ENCODE results near the gene MTCP1.

The MTCP1 gene, protein sequence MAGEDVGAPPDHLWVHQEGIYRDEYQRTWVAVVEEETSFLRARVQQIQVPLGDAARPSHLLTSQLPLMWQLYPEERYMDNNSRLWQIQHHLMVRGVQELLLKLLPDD

DNA sequence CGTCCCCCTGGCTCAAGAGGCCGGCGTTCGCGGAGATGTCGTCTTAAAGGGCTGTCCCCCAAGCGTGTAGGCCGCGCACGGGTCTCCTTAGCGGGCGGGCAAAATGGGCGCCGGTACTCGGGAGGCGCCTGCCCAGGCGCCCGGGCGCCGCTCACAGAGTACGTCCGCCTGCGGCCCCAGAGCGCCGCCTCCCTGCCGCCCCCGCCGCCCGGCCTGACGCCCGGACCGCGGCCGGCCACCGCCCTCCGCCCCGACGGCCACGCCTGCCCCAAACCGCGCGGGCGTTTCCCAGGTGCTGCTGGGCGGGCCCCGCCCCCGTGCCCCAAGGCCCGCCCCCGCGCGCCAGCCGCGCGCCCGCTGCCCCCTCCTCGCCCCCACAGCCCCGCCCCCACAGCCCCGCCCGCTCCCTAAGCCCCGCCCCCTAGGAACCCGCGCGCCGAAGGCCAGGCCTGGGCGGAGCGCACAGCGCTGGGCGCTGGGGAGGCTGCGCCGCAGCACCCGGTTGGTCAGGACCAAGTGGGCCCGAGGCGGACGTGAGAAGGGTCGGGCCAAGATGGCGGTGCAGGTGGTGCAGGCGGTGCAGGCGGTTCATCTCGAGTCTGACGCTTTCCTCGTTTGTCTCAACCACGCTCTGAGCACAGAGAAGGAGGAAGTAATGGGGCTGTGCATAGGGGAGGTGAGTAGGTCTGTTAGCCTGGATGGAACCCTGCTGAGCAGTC is at the start of gene MTCP1, which contains the start of the genes BRCC3 and CMC4:
TSS of gene MTCP1 (minus strand) at position 162 of the 719 bp plus-strand sequence. CDS start 5,126 bp downstream, outside the sequence.
TSS of gene BRCC3 (plus strand) at position 534 of the 719 bp plus-strand sequence. CDS start at position 554, 20 bp downstream.
TSS of gene CMC4 (minus strand) at position 162 of the 719 bp plus-strand sequence. CDS start 7,113 bp downstream, outside the sequence.
- in situ Hi-C loops (cut with MboI; ENCODE audit: low sequenced_read_pairs) = no loop called here

DNA sequence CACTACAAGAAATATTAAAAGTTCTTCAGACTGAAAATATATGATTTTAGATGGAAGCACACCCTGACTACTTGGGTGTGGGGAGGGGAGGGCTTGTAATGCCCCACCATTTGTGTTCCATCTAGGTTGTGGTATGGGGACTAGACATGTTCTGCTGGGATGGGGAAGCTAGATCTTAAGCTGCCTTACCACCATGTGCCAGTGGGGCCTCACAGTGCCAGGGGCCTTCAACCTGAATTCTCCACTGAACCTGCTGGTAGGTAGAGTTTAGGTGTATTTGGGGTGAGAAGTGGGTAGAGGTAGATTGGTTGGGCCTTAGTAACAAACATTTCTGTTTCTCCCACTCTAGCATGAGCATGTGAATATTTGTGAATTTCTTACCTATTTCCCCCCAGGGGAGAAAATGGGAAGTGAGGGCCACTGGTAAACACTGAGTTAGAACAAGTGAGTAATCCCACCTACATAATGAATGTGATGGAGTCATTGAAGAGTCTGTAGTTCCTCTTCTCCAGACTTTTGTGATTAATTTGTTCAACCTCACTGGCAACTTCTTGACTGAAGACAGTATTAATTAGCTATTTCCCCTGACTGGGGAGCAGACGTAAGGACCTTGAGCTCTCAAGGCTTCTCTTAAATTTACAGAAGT is 44.4 kb upstream of the MTCP1 start:
- in situ Hi-C loops (cut with MboI; ENCODE audit: low sequenced_read_pairs) = no loop called here

DNA sequence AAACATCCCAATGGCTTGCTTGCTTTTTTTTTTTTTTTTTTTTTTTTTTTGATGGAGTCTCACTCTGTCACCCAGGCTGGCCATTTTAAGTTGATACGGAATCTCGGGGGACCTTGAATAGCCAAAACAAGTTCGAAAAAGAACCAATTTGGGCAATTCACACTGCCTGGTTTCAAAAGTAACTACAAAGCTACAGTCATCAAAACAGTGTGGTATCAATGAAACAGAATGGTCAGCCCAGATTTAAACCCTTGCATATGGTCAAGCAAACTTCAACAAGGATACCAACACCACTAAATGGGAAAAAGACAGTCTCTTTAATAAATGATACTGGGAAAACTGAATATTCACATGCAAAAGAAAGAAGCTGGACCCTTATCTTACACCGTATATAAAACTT is 42.2 kb upstream of the MTCP1 start:
- in situ Hi-C loops (cut with MboI; ENCODE audit: low sequenced_read_pairs) = no loop called here

DNA sequence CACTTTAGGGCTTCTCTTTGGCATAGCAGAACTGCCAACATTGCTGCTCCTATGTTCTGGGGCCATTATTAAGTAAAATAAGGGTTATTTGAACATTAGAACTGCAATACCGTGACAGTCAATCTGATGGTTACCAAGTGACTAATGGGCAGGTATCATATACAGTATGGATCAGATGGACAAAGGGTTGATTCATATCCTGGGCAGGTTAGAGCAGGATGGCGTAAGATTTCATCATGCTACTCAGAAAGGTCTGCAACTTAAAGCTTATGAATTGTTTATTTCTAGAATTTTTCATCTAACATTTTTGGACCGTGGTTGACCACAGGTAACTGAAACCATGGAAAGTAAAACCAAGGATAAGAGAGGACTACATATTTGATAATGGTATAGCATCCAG is 41.2 kb upstream of the MTCP1 start:
- in situ Hi-C loops (cut with MboI; ENCODE audit: low sequenced_read_pairs) = no loop called here

DNA sequence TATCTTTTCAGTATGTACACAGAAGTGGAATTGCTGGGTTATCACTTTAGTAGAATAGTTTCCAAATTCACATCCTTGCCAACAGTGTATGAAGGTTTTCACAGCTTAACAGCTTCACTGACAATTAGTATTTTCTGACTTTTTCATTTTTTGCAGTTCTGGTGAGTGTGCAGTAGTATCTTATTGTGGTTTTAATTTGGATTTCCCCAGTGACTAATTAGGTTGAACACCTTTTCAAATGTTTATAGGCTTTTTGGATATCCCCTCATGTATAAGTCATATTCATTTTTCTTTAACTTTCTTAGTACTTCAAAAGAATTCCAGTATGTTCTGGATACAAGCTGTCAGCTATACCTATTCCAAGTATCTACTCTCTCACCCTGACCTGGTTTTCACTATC is 37.5 kb upstream of the MTCP1 start:
- in situ Hi-C loops (cut with MboI; ENCODE audit: low sequenced_read_pairs) = no loop called here

DNA sequence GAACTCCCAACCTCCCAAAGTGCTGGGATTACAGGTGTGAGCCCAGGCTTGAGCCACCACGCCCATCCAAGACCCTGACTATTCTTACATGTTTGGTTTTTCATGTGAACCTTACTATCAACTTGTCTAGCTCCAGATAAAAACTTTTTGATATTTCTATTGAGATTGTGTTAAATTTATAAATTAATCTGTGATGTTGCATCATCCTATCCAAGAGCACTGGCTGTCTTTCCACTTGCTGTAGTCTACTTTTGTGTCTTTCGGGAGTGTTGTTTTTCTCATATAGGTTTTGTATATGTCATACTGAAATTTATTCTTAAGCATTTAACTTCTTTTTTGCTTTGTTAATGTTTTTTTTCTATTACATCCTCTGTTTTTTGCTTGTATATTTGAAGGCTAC is 35.0 kb upstream of the MTCP1 start:
- in situ Hi-C loops (cut with MboI; ENCODE audit: low sequenced_read_pairs) = no loop called here

DNA sequence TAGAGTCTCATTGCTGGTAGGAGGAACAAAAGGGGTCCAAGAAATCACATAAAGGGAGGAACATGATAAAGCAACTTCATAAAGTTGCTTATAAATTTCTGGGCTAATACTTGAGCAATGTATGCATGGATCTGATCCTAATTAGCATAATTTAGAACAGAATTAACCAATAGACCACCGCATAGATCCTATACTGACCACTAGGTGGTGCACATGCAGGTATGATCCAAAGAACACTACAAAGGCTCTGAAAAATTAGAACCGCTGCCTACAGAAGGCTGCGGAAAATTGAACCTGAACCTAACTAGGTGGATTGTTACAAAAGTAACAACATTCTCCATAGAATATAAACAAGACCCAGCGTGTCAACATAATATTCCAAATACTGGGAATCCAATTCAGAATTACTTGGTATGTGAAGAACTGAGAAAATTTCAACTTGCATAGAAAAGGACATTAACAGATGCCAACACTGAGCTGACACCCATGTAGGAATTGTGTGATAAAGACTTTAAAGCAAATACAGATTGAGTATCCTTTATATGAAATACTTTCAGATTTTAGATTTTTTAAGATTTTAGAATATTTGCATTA is 23.6 kb upstream of the MTCP1 start:
- in situ Hi-C loops (cut with MboI; ENCODE audit: low sequenced_read_pairs) = no loop called here

DNA sequence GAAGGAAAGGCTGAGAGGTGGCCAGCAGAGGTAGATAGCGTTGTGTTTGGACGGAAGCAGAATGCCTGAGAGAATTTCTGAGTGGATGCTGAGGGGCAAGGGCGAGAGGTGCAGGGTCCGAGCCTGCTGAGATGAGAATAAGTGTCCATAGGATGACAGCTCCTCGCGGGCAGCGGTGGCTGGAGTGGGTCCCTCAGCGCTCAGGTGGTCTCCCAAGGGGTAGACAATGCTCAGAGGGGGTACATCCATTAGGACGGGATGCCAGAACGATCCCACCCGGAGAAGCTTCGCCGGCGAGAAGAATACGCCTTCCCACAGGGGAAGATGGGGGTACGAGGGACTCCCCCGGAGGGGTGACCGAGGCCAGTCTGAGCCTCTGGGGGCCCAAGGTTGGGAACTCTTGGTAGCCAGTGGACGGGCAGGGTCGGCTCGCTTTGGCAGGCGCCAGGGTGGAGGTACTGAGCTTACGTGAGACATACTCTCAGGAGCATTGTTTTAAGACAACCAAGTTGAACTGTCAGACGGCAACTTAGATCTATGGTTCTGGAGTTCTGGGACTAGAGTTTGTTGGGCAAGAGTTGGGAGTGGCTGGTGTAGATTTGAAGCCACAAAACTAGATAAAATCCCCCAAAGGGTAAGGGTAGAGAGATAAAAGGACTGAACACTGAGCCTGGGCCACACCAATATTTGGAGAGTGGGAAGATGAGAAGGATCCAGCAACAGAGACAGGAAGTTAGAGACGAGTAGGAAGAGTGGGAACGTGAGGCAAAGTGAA is 16.2 kb upstream of the MTCP1 start:
- in situ Hi-C loops (cut with MboI; ENCODE audit: low sequenced_read_pairs) = no loop called here

DNA sequence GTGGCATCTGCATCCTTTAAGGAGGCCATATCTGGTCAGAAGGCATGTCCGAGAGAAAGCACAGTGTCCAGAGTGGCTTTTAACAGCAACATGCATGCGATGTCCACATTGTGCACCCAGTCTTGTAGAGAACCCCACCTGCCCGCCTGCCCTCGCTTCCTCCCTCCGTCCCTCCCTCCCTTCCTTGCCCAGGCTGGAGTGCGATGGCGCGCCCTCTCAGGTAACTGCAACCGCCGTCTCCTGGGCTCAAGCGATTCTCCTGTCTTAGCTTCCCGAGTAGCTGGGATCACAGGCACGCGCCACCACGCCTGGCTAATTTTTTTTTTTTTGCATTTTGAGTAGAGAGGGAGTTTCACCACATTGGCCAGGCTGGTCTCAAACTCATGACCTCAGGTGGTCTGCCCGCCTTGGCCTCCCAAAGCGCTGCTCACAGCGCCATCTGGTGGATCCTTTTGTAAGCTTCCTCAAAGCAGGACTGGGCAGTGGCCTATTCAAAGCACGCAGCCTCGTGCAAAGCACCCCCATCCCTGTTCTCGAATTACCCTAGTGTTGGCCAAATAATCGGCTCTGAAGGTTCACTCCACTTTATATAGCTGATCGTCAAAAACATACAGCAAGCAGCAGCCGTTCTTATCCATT is 15.4 kb upstream of the MTCP1 start:
- in situ Hi-C loops (cut with MboI; ENCODE audit: low sequenced_read_pairs) = no loop called here

DNA sequence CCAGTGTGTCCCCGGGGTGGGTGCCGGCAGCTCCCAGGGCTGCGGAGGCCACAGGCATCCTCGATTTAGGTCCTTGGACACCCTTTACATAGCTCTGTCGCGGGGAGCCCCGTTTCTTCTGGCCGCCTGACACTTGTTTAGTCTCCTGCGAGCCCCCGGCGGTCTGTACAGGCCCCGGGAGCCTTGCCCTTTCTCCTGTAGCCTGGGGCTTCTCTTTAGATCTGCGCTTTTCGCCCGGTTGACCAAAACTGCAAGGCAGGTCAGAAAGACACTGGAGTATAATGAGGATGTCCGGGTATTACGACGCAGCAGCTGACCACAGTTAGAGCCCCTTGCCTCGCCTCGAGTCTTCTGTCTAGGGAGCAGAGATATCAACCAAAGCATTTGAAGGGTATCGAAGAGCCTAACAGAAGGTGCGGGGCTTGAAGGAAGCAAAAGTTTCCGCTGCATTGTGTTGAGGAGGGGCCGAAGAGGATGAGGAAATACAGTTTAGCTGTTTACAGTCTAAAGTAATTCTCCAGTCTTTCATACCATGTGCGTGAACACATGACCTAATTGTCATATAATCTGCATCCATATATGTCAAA is 851 bp upstream of the MTCP1 start:
- in situ Hi-C loops (cut with MboI; ENCODE audit: low sequenced_read_pairs) = no loop called here

DNA sequence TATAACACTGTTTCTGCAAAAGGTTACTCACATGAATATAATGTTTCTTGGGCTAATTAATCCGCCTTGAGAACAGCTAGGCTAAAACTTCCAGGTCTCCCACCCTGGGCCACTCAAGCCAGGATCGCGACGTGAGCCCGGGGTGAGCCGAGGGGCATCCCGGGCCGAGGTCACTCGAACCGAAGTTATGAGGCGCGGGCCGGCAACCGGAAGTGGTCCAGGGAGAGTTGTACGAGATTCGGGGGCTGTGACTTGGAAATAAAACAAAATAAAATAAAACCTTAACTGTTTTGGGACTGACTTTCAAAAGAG is 317 bp downstream of the MTCP1 start:
- in situ Hi-C loops (cut with MboI; ENCODE audit: low sequenced_read_pairs) = no loop called here

DNA sequence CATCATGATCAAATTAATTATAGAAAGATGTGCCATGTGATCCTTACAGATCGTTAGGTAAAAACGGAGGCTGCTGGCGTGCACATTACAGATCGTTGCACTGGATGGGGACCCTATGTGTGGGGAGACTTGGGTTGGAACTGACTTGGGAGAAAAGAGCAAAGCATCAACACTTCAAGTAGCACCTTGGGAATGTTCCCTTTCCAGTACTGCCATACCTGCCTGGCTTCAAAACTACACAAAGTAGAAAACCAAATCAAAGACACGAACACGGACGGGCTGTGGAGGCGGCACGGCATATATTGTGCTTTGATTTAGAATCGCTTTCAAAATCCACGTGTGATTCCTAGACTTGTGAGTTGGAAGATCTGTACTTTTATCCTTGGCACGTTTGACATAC is 898 bp downstream of the MTCP1 start:
- in situ Hi-C loops (cut with MboI; ENCODE audit: low sequenced_read_pairs) = no loop called here

DNA sequence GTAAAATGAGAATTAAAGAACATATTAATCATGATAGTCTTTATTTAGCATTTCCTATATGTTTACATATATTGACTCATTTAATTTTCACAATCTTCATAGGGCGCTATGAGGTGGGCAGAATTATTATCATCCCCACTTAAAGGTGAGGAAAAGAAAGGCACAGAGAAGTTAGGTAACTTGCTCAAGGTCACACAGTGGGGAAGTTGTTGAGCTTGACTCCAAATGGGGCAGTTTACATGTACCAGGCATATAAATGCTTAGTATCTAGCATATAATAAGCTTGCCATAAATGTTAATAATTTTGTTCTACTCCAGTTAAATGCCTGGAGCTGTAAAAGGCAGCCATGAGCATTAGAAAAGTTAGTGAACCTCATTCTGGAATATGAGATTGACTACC is 1.5 kb downstream of the MTCP1 start:
- in situ Hi-C loops (cut with MboI; ENCODE audit: low sequenced_read_pairs) = no loop called here

DNA sequence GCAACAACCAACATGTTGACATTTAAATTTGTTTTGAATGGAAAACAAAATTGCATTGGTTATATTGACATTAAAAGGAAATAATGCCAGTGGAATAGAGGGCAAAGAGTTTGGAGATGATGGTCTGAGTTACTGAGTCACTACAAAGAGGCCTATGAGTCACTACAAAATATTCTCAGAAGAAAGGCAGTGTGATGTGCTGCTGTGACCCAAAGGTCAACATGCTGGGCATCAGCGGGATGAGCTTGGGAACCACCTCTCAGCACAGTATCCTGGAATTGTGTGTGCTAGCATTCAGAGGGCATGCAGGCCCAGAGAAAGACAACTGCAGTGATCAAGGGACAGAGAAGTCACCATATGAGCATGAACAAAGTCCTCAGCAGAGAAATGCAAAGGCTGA is 2.8 kb downstream of the MTCP1 start:
- in situ Hi-C loops (cut with MboI; ENCODE audit: low sequenced_read_pairs) = no loop called here

DNA sequence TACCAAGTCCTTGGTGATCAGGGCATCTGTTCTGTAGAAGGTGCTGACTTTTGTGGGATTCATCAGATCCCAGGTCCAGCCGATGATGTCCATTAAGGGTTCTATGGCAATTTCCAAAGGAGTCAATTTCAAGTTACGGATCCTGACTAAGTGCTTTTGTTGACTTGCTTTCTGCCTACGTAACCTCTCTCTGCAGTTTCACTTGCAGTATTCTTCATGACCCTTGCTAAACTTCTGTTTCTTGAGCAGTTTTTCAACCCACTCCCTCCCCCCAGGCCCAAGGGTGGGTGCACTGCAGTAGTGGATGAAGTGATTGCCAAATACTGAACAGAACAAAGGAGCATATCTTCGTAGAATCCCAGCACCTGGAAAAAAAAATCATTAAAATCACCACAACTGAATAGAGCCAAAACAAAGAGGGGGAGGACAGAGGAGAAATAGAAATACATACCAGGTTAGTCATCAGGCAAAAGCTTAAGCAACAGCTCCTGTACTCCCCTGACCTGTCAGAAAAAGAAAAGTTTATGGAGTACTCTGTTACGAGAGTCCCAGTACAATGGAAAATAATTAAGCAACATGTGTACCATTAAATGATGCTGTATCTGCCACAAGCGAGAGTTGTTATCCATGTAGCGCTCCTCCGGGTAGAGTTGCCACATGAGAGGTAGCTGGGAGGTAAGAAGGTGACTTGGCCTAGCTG is 5.8 kb downstream of the MTCP1 start:
- in situ Hi-C loops (cut with MboI; ENCODE audit: low sequenced_read_pairs) = no loop called here

DNA sequence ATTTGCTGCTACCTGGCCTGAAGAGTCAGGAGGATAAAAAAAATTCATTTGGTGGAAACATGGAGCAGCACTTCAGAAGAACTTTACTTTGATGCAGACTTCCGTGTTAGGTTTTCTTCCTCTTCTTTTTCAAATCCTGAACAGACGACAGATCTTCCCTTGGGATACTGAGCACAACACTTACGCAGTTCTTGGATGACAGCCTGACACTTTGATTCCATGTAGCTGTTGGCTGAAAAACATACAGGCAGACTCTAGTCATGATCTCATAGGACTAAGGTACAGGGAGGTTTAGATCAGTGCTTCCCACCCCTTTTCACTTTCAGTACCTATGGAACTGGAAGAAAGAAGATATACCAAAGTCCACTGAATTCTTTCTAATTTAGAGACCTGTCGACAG is 9.2 kb downstream of the MTCP1 start:
- in situ Hi-C loops (cut with MboI; ENCODE audit: low sequenced_read_pairs) = no loop called here

DNA sequence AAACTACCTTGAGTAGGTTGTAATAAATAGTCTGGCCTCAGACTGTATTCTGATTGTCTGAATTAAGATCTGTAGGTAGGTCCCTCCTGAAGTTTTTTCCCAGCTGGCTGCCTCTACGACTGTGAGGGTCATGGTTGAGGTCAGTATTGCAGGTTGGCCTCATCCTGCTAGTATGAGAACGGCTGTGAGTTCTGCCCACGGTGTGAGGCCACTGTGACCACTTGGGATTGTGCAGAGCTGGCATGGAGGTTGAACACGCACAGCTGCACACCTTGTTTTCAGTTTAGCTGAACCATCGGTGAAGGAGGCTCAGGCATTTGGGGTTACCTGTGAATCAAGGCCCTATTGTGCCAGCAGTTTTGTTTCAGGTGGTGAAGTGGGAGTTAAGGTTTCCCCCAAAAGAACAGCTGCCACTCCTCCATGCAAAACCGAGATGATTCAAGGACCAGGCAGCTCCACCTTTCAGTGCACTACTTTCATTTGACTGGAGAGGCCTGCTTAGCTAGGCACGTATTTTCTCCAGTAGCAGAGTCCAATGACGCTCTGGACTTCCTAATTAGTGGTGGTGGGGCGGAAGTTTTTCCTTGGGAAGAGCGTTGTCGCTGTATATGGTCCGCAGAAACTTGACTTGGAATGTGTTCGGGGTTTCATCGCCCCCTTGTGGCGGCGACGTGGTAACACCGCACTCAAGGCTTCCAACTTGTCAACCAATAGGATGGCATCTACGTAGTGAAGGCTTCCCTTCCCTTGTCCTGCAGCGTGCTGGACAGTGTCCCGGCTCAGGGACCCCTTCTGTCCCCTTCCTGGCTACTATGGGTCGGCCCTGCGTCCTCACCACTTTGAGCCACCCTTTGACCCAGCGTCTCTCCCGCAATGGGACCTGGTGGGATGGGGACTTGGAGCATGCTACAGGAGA is 13.8 kb downstream of the MTCP1 start:
- in situ Hi-C loops (cut with MboI; ENCODE audit: low sequenced_read_pairs) = no loop called here

DNA sequence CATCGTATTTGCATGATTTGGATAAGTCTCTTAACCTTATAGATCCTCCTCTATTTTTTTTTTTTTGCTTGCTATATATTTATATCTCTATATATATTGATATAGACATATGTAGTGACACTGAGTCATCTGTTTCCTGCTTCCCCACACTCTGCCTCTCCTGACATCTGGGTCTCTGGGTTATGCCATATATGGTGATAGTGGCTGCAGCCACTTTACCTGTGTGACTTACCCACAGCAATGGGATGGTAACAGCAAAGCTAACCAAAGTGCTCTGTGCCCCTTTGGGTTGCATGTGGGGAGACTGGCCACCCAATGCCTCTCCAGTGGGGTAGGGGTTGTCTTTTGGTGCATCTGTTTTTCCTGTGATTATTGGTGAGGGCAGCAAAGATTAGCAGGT is 14.5 kb downstream of the MTCP1 start:
- in situ Hi-C loops (cut with MboI; ENCODE audit: low sequenced_read_pairs) = no loop called here

DNA sequence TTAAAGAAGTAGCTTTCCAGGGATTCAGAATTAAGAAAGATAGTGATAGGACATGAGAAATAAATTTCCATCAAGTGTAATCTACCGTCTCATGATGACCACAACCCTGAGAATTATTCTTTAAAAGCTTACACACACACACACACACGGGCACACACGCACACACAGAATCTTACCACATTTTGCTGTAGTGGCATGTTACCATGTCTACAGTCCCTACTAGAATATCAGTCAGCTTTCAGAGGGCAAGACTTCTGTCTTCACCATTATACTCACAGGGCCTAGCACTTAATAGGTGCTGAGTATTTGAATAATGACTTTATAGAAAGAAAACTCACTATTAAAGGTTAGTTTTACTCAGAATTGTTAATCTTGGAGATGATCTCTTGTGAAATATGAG is 15.4 kb downstream of the MTCP1 start:
- in situ Hi-C loops (cut with MboI; ENCODE audit: low sequenced_read_pairs) = no loop called here

Measured in HL-60/S4 treated with phorbol 12-myristate 13-acetate at 8.2 ng/mL for 4 days and 3 days (cell line).